Measurements from ENCODE around the gene FRMPD2.
A peak's percentile ranks its signal among the peaks of the same experiment; 100 is the strongest.
"Not testable (repeated sequence)": the region's sequence is repeated elsewhere in the genome, so short reads cannot be mapped to it uniquely, and the experiment has no call there.

Gene FRMPD2

DNA sequence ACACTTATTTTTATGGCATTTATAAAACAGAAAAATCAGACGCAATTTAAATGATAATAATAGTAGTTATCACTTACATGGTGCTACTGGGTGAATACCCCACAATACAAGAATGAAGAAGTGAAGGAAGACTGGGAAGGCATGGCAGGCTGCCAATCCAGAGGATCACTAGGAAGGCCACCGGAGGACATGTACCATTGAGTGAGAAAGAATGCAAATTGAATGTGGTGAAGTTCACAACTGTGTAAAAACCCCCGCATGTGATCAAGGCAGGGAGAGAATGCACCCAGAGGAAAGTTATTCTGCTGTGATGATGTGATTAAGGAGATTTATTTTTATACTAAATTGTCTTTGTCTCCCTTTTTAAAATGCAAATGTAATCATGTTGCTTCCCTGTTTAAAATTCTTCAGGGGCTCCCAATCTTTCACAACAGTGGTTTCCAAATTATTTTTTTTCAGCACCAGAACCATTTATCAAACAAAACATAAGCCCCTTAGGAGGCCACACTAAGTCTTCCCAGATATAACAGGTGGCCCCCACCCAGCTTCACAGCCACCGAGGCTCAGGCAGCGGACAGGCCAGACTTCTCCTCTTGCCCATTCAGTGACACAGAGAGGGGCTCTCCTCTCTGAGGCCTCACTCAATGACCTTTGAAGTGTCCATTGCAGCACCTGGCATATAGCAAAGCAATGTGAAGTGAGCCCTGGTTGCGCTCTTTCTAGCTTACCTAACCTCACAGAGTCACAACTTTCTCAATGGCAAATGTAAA is 59.6 kb downstream of the FRMPD2 start:
- no peak for DNase-seq (ENCODE audit: low read depth)
- H3K4me3 ChIP-seq (ENCODE audit: low read depth, low read length), result no peak overlapping the region

DNA sequence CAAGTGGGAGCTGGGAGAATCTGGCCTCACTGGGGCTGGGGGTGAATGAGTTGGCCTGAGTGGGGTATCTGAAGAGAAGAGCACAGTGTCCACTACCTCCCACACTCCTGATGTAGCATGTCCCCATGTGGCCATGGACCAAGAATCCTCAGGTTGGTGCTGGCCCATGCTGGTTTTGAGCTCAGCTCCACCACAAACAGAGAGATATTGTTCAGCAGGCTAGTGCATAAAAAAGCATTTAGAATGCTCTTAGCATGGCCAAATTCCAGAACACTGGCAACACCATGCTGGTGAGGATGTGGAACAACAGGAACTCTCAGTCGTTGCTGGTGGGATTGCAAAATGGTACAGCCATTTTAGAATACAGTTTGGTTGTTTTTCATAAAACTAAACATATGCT is 61.4 kb downstream of the FRMPD2 start:
- H3K4me3 ChIP-seq (ENCODE audit: low read depth, low read length), result no peak overlapping the region
- no peak for DNase-seq (ENCODE audit: low read depth)

DNA sequence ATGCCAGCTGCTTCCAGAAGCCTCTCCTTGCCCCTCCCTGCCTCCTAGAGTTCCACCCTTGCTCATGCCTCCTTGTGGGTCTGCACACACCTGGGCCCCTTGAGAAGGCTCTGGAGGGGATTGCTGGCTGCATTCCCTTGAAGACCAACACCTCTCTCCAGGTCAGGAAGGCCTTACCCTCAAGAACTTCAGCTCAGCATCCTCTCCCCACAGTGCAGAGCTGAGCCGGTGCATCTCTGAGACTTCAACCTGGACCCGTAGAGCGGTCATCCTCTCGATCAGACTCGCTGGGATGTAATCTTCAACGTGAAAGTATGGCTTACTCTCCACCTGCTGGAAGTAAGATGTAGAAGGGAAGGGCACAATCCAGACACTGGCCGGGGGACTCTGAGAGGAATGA is 62.7 kb downstream of the FRMPD2 start:
- no peak overlapping the region for H3K4me3 ChIP-seq (ENCODE audit: low read depth, low read length)
- DNase-seq (ENCODE audit: low read depth), result no peak

DNA sequence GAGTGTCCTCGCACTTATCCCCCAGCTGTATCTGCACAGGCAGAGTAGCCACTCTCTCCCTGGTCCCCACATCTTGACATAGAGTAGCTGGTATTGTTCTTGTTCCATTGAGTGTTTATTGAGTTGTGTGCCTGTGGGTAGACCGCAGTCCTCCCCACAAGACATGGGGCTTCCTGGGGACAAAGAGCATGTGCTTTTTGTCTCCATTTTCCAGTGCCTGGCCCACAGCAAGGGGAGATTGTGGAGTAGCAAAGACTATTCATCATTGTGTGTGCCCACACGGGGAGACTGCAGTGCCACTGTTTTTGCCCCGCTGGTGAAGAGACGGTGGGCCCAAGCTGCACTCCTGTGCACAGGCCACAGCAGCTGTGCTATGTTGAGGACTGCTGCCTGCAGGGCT is 63.5 kb downstream of the FRMPD2 start:
- no peak for DNase-seq (ENCODE audit: low read depth)
- H3K4me3 ChIP-seq (ENCODE audit: low read depth, low read length), result no peak overlapping the region

DNA sequence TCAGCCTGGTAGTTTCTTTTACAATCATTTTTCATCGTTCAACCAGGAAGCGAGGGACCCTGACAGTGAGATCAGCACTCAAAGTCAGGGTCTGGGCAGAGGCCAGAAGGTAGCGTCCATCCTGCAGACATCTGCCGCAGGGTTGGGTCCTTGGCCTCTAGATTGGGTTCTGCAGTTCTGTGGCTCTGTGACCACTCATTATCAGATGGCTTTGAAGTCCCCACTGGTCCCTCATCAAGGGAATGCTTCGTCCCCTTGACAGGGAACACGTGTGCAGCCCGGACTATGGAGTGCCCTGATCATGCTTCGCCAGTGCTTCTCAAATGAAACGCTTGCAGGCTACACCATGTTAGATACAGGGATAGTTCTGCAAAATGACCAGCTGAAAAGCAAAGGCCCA is 64.1 kb downstream of the FRMPD2 start:
- no peak for DNase-seq (ENCODE audit: low read depth)
- no peak overlapping the region for H3K4me3 ChIP-seq (ENCODE audit: low read depth, low read length)

DNA sequence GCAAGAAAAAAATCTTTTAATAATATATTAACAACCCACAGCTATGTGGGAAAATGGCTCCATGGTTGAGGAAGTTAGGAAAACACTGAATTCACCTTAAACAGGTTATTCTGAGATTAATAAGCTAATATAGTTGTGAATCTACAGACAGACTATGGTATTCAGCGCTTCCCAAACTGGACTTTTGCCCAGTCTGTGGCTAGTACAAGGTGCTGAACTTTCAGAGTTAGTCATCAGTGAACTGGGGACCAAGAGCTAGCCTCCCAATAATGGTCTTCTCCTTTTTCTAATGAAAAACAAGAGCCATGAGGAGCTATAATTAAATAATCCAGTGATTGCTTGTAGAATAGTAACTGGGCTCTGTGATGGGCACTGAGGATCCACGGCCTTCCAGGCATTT is 65.3 kb downstream of the FRMPD2 start:
- DNase-seq (ENCODE audit: low read depth), result peak; percentile 9
- no peak overlapping the region for H3K4me3 ChIP-seq (ENCODE audit: low read depth, low read length)

DNA sequence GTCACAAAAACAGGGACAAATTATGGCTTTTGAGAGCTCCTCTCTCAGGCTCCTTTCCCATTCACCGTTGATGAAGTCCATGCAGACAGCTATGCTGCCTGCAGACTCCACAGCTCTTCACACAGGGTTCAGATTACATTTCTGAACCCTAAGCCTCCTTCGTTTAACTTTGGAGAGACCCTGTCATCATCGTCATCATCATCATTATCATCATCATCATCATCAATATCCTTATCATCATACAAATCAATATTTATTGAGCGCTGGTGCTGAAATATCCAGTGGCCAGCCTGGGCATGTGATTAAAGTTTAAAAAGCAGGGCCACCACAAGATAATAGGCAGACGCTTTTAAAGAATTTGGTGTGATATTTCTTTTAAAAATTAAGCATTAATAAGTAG is 66.6 kb downstream of the FRMPD2 start:
- no peak for DNase-seq (ENCODE audit: low read depth)
- no peak overlapping the region for H3K4me3 ChIP-seq (ENCODE audit: low read depth, low read length)

DNA sequence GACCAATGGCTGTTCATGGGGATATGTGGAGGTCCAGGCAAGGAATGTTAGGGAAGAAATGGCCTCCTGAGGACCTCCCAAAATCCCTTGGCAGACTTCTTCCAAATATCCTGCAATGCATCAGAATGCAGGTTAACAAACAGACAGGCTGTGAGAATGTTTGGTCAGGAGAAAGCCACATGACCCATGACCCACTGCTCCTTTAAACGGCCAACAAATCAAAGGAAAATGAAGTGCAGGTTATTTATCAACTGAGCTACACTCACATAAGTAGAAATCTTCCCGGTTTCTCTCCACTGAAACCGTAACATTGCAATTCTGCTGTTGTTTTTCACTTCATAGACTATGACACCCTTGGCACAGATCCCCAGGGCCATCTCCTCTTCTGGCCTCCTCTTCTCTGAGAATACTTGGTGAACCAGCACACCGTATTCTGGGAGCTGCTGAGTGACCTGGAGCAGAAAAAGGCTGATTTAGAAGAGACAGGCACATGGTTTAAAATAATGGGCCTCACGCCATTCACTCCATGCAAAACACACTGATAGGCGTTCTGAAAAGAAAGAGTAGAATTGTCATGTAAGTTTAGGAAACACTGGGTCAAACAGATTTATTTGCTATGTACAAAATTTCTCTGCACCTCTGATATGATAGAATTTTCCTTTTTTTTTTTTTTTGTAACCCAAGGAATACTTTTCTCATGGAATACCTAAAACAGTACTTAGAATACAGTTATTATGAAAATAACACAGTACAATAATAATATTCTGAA is 67.8 kb downstream of the FRMPD2 start:
- no peak overlapping the region for H3K4me3 ChIP-seq (ENCODE audit: low read depth, low read length)
- no peak for DNase-seq (ENCODE audit: low read depth)

DNA sequence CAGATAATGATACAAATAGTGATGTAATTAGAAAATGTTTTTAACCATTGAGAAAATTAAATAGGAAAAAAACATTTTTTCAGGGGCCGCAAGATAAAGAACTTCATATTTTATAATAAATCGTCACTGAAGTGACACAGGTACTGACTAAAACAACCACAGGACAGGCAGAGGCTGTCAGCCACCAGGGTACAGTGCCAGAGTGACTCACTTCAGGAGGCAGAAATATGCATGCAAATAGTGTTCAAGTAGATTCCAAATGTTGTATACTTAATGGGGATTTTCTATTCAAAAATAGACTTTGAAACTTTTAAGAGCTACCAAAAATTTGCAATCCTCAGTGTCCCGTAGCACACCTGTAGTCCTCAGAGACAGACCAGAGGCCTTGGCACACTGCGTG is 68.6 kb downstream of the FRMPD2 start:
- no peak for DNase-seq (ENCODE audit: low read depth)
- H3K4me3 ChIP-seq (ENCODE audit: low read depth, low read length), result no peak overlapping the region

DNA sequence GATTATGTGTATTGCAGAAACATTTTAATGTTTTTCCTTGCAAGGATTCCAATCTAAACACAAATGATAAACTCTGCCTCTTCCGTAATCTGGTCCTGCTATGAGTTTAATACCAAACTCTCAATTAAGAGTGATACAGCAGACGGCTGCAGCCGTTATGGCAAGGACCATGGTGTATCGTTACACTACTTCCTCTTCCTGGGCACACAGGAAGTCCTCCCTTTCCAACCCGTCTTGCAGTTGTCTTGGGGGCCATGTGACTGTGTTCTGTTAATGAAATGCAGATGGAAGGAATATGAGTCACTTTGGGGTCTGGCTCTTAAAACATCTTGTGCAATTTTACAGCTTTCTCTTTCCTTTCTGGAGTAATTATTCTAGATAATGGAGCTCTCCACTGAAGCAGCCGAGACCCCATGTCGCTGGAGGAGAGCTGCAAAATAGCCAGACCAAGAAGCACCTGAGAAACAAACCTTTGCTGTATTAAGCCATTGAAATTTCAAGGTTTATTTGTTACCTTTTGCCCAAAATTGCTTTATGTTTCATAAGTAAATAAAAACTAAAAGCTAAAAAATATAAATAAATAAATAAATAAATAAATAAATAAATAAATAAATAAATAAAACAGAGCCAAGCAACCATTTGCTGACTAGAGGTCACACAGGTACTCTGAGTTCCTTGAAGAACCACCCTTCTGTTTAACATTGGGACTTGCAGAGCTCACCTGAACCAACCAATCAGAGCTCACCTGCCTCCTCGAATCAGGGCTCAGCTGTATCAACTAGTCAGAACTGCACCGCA is 74.7 kb downstream of the FRMPD2 start:
- DNase-seq (ENCODE audit: low read depth), result peak; percentile 54
- no peak overlapping the region for H3K4me3 ChIP-seq (ENCODE audit: low read depth, low read length)

DNA sequence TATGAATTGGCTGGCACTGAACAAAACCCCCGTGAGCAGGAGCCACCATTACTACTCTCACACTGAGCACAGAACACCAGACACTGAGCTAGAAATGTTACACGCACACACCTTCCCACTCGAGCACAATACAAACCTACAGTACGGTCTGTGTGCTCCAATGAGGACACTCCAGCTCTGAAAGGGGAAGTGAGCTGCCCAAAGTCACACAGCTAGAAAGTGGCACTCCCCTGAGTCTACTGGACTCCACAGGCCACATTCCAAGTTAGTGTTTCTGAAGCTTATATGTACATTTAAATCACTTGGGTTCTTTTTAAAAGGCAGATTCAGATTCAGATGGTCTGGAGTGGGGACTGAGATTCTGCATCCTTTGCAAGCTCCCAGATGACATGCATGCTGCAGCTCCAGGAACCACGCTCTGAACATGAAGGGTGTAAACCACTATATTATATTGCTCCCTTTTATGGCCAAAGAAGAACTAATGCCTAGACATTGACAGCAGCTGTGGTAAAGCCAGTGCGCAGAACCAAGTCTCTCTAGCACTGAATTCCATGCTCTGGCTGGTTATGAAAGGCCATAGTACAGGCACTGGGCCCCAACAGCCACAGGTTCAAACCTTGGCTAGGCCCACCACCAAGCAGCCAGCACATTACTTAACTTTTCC is 77.1 kb downstream of the FRMPD2 start:
- DNase-seq (ENCODE audit: low read depth), result no peak
- H3K4me3 ChIP-seq (ENCODE audit: low read depth, low read length), result no peak overlapping the region

DNA sequence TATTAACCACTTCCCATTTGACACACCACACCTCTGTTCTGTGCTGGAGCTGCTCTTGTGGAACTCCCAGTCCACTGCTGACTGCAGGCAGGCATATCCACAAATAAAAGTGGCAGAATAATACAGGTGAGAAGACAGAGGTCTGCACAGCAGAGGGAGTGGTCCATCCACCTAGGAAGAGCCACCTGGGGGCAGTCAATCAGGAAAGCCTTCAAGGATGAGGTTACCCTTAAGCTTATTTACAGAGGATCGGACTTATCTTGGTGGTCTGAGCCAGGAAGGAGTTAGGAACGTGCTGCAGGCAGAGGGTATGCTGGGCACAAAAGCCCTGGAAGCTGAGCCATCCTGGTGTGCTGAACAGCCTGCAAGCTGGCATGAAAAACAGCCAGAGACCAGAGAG is 78.7 kb downstream of the FRMPD2 start:
- DNase-seq (ENCODE audit: low read depth), result no peak
- no peak overlapping the region for H3K4me3 ChIP-seq (ENCODE audit: low read depth, low read length)

DNA sequence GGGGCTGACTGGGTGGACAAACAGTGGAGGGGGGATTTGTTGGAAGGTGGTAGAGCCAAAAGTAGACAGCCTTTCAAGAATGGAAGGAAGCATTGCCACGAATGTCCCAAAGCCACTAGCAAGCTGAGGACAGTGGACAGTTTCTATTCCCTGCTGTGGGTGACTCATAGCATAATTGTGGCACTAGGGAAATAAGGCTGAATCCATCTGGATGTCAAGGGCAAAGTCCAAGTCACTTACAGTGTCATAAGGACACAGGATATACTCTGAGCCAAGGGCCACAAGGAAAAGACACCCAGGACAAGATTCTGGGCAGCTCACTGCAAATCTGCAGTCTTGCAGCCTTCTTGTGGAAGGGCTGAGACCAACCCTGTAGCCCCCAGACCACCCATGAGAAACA is 79.7 kb downstream of the FRMPD2 start:
- no peak overlapping the region for H3K4me3 ChIP-seq (ENCODE audit: low read depth, low read length)
- no peak for DNase-seq (ENCODE audit: low read depth)

DNA sequence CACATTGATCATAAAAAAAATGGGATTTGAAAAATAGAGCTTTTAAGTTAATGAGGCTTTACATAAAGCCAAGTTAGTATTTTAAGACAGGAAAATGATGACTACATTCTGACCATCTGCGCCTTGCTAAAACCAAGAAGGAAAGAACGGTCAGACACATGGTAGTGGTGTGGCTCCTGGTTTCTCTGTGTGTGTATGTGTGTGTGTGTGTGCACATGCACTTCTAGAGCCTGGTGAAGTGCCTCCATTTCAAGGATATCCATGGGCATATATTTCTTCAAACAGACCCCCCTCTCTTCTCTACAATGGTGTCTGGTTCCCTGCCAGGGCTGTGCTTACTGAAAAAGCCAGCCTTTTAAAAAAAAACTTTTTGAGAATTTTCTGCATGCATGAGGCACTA is 80.9 kb downstream of the FRMPD2 start:
- H3K4me3 ChIP-seq (ENCODE audit: low read depth, low read length), result no peak overlapping the region
- no peak for DNase-seq (ENCODE audit: low read depth)

DNA sequence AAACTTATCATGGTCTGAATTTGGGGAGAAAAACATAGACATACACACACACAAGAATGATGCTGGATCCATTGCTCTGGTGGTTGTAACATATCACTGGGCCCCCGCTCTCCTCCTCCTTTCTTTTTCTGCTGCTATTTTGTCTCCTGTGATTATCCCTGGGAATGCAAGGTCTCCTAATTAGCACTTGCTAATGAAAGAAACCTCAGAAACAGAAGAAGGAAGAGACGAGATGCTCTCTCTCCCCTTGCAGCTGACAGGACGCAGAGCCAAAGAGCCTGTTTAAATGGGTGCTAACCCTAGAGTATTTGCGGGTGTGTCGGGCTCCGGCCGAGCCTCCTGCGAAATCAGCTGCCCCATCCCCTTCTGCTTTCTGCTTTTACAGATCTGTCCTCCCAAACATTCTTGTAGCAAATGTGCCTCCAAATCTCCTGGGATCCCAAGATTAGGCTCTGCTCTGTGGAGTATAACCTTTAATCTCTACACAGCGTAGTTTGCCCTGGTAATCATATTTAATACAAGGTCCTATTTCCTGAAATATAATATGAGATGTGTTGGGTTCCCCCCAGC is 81.5 kb downstream of the FRMPD2 start:
- no peak overlapping the region for H3K4me3 ChIP-seq (ENCODE audit: low read depth, low read length)
- DNase-seq (ENCODE audit: low read depth), result no peak

DNA sequence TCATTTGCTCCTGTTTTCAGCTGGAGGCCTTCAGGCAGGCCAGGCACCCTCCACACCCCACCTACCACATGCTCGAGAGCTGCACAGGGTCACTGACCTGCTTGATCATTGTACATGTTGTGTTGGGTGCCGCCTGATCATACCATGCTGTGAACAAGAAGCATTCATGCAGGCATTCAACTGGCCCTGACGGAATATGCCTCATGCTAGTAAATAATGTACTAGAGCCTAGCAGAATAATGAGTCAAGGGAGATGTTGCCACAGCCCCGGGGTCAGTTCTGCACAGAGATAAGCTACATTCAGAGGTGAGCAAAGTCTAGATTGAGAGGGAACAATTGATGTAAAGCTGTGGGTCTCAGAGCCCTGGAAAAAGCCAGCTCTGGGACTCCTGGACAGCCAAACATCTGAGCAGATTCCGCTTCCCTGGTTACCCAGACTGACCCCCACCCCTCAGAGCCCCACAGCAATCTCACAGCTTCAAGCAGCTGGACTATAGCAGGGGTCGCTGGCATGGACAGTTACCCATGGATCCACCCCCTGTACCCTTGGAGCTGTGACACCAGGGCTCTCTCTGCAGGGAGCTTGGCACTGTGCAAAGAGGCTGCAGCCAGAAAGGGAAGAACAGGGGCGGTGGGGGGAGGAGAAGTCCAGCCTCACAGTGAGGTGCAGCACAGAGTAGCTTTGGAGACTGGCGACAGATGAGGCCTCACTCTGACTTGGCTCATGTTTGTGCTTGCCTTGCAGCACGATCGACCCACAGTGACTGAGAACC is 86.6 kb downstream of the FRMPD2 start:
- no peak for DNase-seq (ENCODE audit: low read depth)
- no peak overlapping the region for H3K4me3 ChIP-seq (ENCODE audit: low read depth, low read length)

DNA sequence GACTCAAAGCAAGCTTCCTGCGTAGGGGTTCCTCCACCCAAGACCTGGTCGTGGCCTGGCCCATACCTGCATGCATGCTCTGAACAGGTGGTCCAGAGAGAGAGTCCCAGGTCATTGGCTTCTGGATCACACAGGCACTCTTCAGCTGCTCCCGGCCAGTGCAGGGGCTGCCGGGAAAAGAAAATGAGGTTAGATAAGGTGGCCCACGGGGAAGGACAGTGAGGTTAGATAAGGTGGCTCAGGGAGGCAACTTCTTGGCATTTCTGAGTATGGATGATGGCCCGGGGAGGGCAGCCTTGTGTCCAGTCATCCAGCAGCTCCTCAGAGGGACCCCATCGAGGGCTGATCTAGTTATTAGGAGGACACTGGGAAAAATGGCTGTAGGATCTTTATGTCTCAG is 87.4 kb downstream of the FRMPD2 start:
- no peak overlapping the region for H3K4me3 ChIP-seq (ENCODE audit: low read depth, low read length)
- no peak for DNase-seq (ENCODE audit: low read depth)

DNA sequence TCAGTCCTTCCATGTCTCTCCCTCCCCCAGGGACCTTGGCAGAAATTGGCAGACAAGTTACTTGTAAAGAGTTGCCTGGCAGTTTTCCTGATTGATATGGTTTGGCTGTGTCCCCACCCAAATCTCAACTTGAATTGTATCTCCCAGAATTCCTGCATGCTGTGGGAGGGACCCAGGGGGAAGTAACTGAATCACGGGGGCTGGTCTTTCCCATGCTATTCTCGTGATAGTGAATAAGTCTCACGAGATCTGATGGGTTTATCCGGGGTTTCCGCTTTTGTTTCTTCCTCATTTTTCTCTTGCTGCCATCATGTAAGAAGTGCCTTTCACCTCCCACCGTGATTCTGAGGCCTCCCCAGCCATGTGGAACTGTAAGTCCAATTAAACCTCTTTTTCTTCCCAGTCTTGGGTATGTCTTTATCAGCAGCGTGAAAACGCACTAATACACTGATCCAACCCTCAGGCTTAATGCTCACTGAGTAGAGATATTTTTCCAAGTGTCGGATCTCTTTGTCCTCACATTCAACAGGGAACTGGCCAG is 88.2 kb downstream of the FRMPD2 start:
- not testable (repeated sequence) for DNase-seq (ENCODE audit: low read depth); H3K4me3 ChIP-seq (ENCODE audit: low read depth, low read length)

DNA sequence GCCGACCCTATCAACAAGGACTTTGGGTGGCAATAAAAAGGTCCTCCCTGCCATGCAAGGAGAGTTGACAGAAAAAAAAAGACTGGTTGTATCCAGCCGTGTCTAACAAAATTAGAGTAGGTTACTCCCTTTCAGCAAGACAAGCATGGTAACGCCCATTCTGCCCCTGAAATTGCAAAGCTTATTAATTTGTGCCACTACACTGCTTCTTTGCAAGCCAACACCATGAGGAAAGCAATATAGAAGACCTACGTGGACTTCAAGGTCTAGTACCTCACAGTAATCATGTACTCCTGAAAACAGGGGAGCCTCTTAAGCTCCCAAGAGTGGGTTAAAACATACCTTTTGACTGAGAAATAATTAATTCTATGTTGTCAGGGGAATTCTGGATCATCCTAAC is 90.3 kb downstream of the FRMPD2 start:
- H3K4me3 ChIP-seq (ENCODE audit: low read depth, low read length), result no peak overlapping the region
- no peak for DNase-seq (ENCODE audit: low read depth)
